ENCODE data around the gene NCKAP5.

NCKAP5 gene

GRCh38 chr2:132948211-132948610 is 620.1 kb downstream of the NCKAP5 start:
- no peaks in the 10 kb centered on the region for H3K36me3 Mint-ChIP-seq (ENCODE audit: low read depth)
- H3K27me3 Mint-ChIP-seq, result no peaks in the 10 kb centered on the region
- H3K4me3 Mint-ChIP-seq, result no peak overlapping the region
- intact Hi-C loops (cut with micrococcal nuclease), result no loop called here
- H3K9me3 Mint-ChIP-seq, result peaks cover 10% of the 10 kb centered on the region
- no peak overlapping the region for H3K27ac Mint-ChIP-seq
- H3K4me1 Mint-ChIP-seq (ENCODE audit: low read depth), result no peaks in the 10 kb centered on the region

- H3K27me3 Mint-ChIP-seq, result no peaks in the 10 kb centered on the region
- no peak overlapping the region for H3K27ac Mint-ChIP-seq
- H3K9me3 Mint-ChIP-seq, result peaks cover 10% of the 10 kb centered on the region
- no peaks in the 10 kb centered on the region for H3K36me3 Mint-ChIP-seq (ENCODE audit: low read depth)
- H3K4me1 Mint-ChIP-seq (ENCODE audit: low read depth), result no peaks in the 10 kb centered on the region
- no peak overlapping the region for H3K4me3 Mint-ChIP-seq
- intact Hi-C loops (cut with micrococcal nuclease), result no loop called here
Observed at GRCh38 chr2:132943829-132944228, 624.4 kb downstream of the NCKAP5 start.

GRCh38 chr2:132941296-132942020 is 626.8 kb downstream of the NCKAP5 start:
- H3K27me3 Mint-ChIP-seq, result no peaks in the 10 kb centered on the region
- H3K4me3 Mint-ChIP-seq, result no peak overlapping the region
- H3K4me1 Mint-ChIP-seq (ENCODE audit: low read depth), result no peaks in the 10 kb centered on the region
- H3K27ac Mint-ChIP-seq, result no peak overlapping the region
- H3K36me3 Mint-ChIP-seq (ENCODE audit: low read depth), result no peaks in the 10 kb centered on the region
- intact Hi-C loops (cut with micrococcal nuclease), result no loop called here
- H3K9me3 Mint-ChIP-seq, result peaks cover 10% of the 10 kb centered on the region

GRCh38 chr2:132937629-132938028 is 630.6 kb downstream of the NCKAP5 start:
- intact Hi-C loops (cut with micrococcal nuclease), result no loop called here
- Mint-ChIP-seq H3K4me3 (no peak overlapping the region), H3K27me3 (no peaks in the 10 kb centered on the region), H3K4me1 (ENCODE audit: low read depth) (no peaks in the 10 kb centered on the region), H3K36me3 (ENCODE audit: low read depth) (no peaks in the 10 kb centered on the region), H3K27ac (no peak overlapping the region), H3K9me3 (no peaks in the 10 kb centered on the region)

- H3K4me3 Mint-ChIP-seq, result no peak overlapping the region
- intact Hi-C loops (cut with micrococcal nuclease), result no loop called here
- no peaks in the 10 kb centered on the region for H3K36me3 Mint-ChIP-seq (ENCODE audit: low read depth)
- no peak overlapping the region for H3K27ac Mint-ChIP-seq
- H3K4me1 Mint-ChIP-seq (ENCODE audit: low read depth), result no peaks in the 10 kb centered on the region
- no peaks in the 10 kb centered on the region for H3K27me3 Mint-ChIP-seq
- no peaks in the 10 kb centered on the region for H3K9me3 Mint-ChIP-seq
Observed at GRCh38 chr2:132936791-132937190, 631.5 kb downstream of the NCKAP5 start.

GRCh38 chr2:132936261-132936660 is 632.0 kb downstream of the NCKAP5 start:
- Mint-ChIP-seq H3K36me3 (ENCODE audit: low read depth) (no peaks in the 10 kb centered on the region), H3K4me1 (ENCODE audit: low read depth) (no peaks in the 10 kb centered on the region), H3K9me3 (no peaks in the 10 kb centered on the region), H3K4me3 (no peak overlapping the region), H3K27ac (no peak overlapping the region), H3K27me3 (no peaks in the 10 kb centered on the region)
- intact Hi-C loops (cut with micrococcal nuclease), result no loop called here

- Mint-ChIP-seq H3K36me3 (ENCODE audit: low read depth) (no peaks in the 10 kb centered on the region), H3K27ac (no peak overlapping the region), H3K9me3 (no peaks in the 10 kb centered on the region), H3K4me3 (no peak overlapping the region), H3K27me3 (no peaks in the 10 kb centered on the region), H3K4me1 (ENCODE audit: low read depth) (no peaks in the 10 kb centered on the region)
- intact Hi-C loops (cut with micrococcal nuclease), result no loop called here
Observed at GRCh38 chr2:132929786-132930185, 638.5 kb downstream of the NCKAP5 start.

GRCh38 chr2:132923787-132924186 is 644.5 kb downstream of the NCKAP5 start:
- Mint-ChIP-seq H3K36me3 (ENCODE audit: low read depth) (no peaks in the 10 kb centered on the region), H3K27me3 (no peaks in the 10 kb centered on the region), H3K4me3 (no peak overlapping the region), H3K4me1 (ENCODE audit: low read depth) (no peaks in the 10 kb centered on the region), H3K9me3 (no peaks in the 10 kb centered on the region), H3K27ac (no peak overlapping the region)
- intact Hi-C loops (cut with micrococcal nuclease), result no loop called here

- intact Hi-C loops (cut with micrococcal nuclease), result no loop called here
- H3K9me3 Mint-ChIP-seq, result no peaks in the 10 kb centered on the region
- no peak overlapping the region for H3K4me3 Mint-ChIP-seq
- H3K27me3 Mint-ChIP-seq, result no peaks in the 10 kb centered on the region
- H3K36me3 Mint-ChIP-seq (ENCODE audit: low read depth), result no peaks in the 10 kb centered on the region
- no peak overlapping the region for H3K27ac Mint-ChIP-seq
- H3K4me1 Mint-ChIP-seq (ENCODE audit: low read depth), result no peaks in the 10 kb centered on the region
Observed at GRCh38 chr2:132915812-132916549, 652.3 kb downstream of the NCKAP5 start.

- H3K9me3 Mint-ChIP-seq, result no peaks in the 10 kb centered on the region
- no peak overlapping the region for H3K27ac Mint-ChIP-seq
- H3K4me3 Mint-ChIP-seq, result no peak overlapping the region
- no peaks in the 10 kb centered on the region for H3K4me1 Mint-ChIP-seq (ENCODE audit: low read depth)
- H3K27me3 Mint-ChIP-seq, result no peaks in the 10 kb centered on the region
- H3K36me3 Mint-ChIP-seq (ENCODE audit: low read depth), result no peaks in the 10 kb centered on the region
- intact Hi-C loops (cut with micrococcal nuclease), result no loop called here
Observed at GRCh38 chr2:132911726-132912724, 656.2 kb downstream of the NCKAP5 start.

GRCh38 chr2:132910432-132910831 is 657.8 kb downstream of the NCKAP5 start:
- Mint-ChIP-seq H3K4me3 (no peak overlapping the region), H3K27me3 (no peaks in the 10 kb centered on the region), H3K36me3 (ENCODE audit: low read depth) (no peaks in the 10 kb centered on the region), H3K9me3 (no peaks in the 10 kb centered on the region), H3K4me1 (ENCODE audit: low read depth) (no peaks in the 10 kb centered on the region), H3K27ac (no peak overlapping the region)
- intact Hi-C loops (cut with micrococcal nuclease), result no loop called here

GRCh38 chr2:132909427-132909826 is 658.8 kb downstream of the NCKAP5 start:
- H3K27ac Mint-ChIP-seq, result no peak overlapping the region
- H3K27me3 Mint-ChIP-seq, result no peaks in the 10 kb centered on the region
- no peaks in the 10 kb centered on the region for H3K4me1 Mint-ChIP-seq (ENCODE audit: low read depth)
- no peaks in the 10 kb centered on the region for H3K9me3 Mint-ChIP-seq
- H3K4me3 Mint-ChIP-seq, result no peak overlapping the region
- H3K36me3 Mint-ChIP-seq (ENCODE audit: low read depth), result no peaks in the 10 kb centered on the region
- intact Hi-C loops (cut with micrococcal nuclease), result no loop called here

GRCh38 chr2:132904142-132904842 is 664.0 kb downstream of the NCKAP5 start:
- Mint-ChIP-seq H3K4me3 (no peak overlapping the region), H3K27ac (no peak overlapping the region), H3K27me3 (no peaks in the 10 kb centered on the region), H3K9me3 (no peaks in the 10 kb centered on the region), H3K4me1 (ENCODE audit: low read depth) (no peaks in the 10 kb centered on the region), H3K36me3 (ENCODE audit: low read depth) (no peaks in the 10 kb centered on the region)
- intact Hi-C loops (cut with micrococcal nuclease), result no loop called here

Measured in dendritic cell treated with granulocyte-macrophage colony-stimulating factor and Interleukin-4, amounts not matched to agents 40 ng/mL and 50 ng/mL, for 4 days (primary cell).